Mononuclear cell (primary cell): ENCODE results near the gene SNRNP25. TPM values are rescaled to one million over a fixed set of nuclear protein-coding genes. Genes with fewer than 3 reads are reported as not detected.

Experiments used
- total RNA-seq: library from RNA; depleted of rRNA; stranded (reverse); fragments of >200 nt; gene quantifications from one replicate; pipeline ENCODE4 v1.2.3, GENCODE V29; 2012

SNRNP25 gene
- total RNA-seq, 1 donor, result 6.7 TPM

Other genes starting within 250 kb of the SNRNP25 start
- gene POLR3K, start 220 bp upstream of the SNRNP25 start, total RNA-seq, result 2.0 TPM
- 0.21 TPM for gene RHBDF1, start 18.8 kb downstream of the SNRNP25 start, total RNA-seq
- gene MPG, start 24.4 kb downstream of the SNRNP25 start, total RNA-seq, result 26.2 TPM
- 5.5 TPM for gene NPRL3, start 84.8 kb downstream of the SNRNP25 start, total RNA-seq
- not detected for gene HBZ, start 98.8 kb downstream of the SNRNP25 start, total RNA-seq
- not detected for gene HBM, start 112.2 kb downstream of the SNRNP25 start, total RNA-seq
- gene HBA2, start 119.0 kb downstream of the SNRNP25 start, total RNA-seq, result 22.1 TPM
- gene HBA1, start 122.9 kb downstream of the SNRNP25 start, total RNA-seq, result 28.3 TPM
- gene HBQ1, start 126.6 kb downstream of the SNRNP25 start, total RNA-seq, result not detected
- 101 TPM for gene LUC7L, start 175.6 kb downstream of the SNRNP25 start, total RNA-seq
- 22.1 TPM for gene FAM234A, start 181.0 kb downstream of the SNRNP25 start, total RNA-seq
- not detected for gene RGS11, start 222.1 kb downstream of the SNRNP25 start, total RNA-seq
- gene ARHGDIG, start 226.8 kb downstream of the SNRNP25 start, total RNA-seq, result not detected
- gene PDIA2, start 229.3 kb downstream of the SNRNP25 start, total RNA-seq, result not detected